Measurements from ENCODE around the gene ISX.

GRCh38 chr22:35051791-35052190, 14.2 kb upstream of the ISX start:
- TF ChIP-seq EZH2phosphoT487 (IDR thresholded peaks at IDR 0.05; ENCODE audit: borderline replicate concordance, low read depth, low read length) = no peak
- TF ChIP-seq CTCF (conservative IDR thresholded peaks at IDR 0.05; ENCODE audit: low read length) = no peak

All from OCI-LY7 (cell line).